ENCODE results near the gene CLCF1.

The CLCF1 gene

DNA sequence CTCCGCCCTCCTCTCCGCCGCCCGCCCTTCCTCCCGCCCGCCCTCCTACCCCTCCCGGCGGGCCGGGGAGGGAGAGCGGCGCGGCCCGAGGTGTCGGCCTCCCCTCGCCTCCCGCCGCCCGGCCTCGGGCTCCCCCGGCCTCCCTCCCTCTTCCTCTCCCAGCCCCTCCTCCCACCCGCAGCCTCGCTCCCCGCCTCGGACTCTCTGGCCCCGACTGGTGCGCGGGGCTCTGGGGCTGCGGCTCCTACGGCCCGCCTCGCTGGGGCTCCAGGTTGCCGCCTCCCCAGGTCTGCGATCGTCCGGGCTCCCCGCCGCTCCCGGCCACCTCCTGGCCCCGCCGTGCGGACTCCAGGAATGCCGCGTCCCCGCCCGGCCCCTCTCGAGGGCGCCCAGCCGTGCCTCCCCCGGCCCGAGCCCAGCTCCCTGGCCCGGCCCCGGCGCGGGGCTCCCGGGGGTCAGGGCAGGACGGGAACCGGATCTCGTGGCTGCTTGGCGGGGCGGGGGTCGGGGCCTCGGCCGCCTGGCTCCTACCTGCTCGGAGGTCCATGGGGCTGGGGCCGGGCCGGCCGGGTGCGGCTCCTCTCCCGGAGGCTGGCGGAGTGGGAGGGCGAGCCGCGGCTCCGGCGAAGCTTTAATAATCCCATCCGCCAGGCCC, at the start of gene CLCF1:
Gene CLCF1, minus strand, starts transcription at position 606 of the 655 bp plus-strand sequence. Its CDS starts 59 bp downstream, at position 547.
- no peak for DNase-seq

DNA sequence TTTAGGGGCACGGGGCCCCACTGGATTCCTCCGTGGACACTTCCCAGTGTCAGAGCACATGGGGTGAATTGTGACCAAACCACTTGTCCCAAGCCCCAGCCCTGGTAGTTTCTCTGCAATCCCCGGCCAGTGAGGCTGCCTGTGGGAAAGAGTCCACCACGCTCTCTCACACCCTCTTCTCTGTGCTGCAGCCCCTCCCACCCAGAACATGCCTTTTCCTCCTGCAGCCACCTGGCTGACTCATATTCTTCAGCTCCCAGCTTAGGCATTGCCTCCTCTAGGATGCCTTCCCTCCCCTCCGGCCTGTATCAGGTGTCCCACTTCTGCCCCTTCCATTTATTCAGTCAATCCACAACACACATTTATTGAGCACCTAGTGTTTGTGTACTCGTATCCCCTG, 49.5 kb upstream of the CLCF1 start:
- no peak for DNase-seq

DNA sequence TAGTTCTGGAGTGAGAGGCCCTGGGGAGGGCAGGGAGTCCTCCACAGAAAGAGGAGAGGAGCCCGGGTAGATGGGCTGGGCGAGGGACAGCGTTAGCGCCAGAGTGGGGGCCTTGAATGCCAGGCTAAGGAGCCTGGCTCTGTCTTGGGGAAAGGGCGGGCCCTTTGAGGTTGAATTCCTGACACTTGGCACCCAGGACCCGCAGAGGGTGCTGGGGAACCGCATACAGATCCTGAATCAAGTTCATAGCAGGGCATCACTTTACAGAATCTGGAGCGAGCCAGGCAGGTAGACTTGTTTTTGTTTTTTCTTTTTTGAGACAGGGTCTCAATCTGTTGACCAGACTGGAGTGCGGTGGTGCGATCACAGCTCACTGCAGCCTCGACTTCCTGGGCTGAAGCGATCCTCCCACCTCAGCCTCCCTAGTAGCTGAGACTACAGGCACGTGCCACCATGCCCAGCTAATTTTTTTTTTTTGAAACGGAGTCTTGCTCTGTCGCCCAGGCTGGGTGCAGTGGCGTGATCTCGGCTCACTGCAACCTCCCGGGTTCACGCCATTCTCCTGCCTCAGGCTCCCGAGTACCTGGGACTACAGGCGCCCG, 48.1 kb upstream of the CLCF1 start:
- no peak for DNase-seq

DNA sequence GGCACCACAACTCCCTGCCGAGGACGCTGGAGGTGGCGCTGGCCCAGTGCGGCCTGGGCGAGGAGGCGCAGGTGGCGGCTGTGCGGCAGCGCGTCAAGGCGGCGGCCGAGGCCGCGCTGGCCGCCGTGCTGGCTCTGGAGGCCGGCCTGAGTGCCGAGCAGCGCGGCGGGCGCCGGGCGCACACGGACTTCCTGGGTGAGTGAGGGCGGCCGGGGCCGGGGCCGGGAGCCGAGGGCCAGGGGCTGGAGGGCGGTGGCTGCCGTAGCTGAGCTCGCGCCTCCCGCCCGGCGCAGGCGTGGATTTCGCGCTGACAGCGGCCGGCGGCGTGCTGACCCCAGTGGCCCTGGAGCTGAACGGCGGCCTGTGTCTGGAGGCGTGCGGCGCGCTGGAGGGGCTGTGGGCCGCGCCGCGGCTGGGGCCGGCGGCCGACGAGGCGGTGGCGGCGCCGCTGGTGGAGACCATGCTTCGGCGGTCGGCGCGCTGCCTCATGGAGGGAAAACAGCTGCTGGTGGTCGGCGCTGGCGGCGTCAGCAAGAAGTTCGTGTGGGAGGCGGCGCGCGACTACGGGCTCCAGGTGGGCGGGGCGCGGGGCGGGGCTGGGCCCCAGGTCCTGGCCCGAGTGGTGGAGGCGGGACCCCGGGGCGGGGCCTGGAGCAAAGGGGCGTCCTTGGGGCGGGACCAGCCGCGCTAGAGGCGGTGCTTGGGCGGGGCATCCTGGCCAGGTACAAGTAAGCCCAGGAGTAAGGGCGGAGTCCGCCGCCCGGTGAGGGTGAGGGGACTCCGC, 47.4 kb upstream of the CLCF1 start:
- DNase-seq, result peak; percentile 98

DNA sequence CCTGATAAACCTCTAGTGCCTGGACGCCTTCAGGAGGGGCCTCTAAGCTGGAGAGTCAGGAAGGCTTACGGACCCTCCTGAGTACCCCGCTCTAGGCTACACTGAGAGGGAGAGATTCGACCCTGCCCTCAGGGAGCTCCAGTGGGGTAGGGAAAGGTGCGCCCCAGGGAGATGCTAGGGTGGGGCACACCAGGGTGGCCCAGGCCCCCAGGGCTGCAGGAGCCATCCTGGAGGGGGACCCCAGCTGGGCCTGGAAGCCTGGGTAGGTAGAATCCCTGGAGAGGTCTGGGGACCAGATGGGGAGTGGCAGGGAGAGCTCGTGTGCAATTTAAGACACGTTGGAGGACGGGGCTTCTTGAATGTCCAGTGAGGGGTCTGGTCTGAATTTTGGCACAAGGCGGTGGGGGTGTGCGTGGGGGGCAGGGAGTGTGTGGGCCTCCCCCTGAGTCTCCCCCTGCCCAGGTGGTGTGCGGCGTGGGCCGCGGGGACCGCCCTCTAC, 46.8 kb upstream of the CLCF1 start:
- DNase-seq, result no peak

DNA sequence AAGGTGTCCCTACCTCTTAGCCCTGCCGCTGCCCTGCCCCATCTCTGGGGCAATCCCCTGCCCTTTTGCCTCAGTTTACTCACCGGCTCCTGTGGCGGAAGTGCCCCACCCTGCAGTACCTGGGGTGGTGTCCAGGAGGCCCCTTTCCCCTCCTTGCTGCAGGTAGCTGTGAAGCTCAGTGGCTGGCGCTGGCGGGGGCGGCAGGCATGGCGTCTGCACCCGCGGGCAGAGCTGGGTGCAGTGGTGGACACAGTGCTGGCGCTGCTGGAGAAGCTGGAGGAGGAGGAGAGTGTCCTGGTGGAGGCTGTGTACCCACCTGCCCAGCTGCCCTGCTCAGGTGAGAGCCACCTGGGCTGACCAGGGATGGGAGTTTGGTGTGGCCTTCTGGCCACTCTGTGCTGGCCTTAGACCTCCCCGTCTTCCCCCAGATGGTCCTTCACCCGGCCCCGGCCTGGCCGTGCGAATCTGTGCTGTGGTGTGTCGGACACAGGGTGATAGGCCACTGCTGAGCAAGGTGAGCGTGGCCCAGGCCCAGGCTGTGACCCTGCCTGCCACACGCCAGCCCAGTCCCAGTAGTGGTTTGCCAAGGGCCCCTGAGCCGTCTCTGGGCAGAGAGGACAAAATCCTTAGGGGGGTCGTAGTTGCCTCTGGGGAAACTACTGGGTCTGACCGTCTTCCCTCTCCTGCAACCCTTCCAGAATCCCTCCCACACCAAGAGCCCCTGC, 46.1 kb upstream of the CLCF1 start:
- no peak for DNase-seq

DNA sequence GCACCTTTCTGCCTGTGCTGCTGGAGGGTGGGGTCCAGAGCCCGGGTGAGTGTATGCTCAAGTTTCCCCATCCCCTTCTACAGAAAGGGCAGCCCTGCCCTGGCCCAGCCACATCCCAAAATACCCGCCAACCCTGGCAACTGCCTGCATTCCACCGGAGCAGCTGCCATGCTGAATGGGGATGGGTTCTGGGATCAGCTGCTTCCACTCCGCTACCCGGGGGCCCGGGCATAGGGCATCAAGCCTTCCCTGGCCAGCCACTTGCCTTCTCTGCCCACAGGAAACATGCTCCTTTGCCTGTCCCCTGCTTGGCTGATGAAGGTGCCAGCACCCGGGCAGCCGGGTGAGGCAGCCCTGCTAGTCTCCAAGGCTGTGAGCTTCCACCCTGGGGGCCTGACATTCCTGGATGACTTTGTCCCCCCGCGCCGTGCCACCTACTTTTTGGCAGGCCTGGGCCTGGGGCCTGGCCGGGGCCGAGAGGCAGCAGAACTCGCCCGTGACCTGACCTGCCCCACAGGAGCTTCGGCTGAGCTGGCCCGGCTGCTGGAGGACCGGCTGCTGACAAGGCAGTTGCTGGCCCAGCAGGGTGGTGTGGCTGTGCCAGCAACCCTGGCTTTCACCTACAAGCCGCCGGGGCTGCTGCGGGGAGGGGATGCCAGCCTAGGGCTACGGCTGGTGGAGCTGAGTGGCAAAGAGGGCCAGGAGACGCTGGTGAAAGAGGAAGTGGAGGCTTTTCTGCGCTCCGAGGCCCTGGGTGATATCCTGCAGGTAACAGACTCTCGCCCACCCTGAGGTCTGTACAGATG, 45.3 kb upstream of the CLCF1 start:
- no peak for DNase-seq

DNA sequence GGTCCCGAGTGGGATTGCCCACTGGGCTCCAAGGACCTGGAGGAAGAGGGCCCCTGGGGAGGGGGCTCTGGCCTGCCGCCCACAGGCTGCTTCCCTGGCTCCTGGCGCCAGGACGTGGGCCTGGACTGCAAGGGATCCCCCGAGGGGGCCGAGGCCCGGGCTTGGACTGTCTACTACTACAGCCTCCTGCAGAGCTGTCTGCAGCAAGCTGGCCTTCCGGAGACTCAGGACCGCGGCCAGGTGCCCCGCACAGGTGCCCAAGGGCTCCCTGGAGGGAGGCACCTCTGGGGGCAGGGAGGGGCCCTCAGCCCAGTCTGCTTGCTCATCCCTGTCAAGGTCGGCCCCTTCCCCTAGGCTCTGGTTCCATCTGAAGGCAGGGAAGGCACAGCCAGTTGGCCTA, 44.0 kb upstream of the CLCF1 start:
- DNase-seq, result no peak

DNA sequence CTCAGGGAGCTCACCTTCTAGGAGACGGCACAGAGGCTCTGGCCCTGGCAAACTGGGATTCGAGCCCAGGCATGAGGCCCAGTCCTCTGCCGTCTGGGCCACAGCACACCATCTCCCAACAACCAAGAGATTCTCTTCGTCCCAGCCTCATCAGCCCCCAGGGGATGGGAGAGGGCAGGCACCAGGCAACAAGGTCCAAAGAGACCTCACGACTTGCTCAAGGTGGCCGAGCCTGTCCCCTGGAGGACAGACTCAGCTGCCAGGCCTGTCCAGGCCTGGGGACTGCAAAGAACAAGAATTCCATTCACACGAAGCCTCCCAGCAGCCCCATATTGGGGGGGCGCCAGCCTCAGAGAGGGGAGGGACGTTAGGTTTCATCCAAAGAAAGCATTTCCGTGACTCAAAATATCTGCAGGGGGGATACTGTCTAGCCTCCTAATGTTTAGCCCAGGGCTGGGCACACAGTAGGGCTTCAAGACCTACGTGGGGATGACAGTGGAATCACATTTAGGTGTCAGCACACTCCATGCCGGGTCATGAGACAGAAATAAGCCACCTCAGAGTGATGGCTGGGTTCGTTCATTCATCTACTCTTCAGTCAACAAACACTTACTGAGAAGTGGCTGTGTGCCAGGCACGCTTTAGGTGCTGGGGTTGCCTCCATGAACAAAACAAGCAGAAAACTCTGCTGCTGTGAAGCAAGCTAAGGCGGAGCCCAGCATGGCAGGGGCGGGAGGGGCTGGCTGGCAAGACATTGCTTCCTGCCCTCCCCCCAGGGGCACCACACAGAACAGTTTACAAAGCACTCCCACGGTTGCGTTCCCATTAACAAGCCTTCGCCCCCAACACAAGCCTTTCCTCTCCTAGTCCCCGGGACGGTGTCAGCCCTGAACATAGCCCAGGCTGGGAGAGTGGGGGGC, 43.3 kb upstream of the CLCF1 start:
- DNase-seq, result peak; percentile 63

DNA sequence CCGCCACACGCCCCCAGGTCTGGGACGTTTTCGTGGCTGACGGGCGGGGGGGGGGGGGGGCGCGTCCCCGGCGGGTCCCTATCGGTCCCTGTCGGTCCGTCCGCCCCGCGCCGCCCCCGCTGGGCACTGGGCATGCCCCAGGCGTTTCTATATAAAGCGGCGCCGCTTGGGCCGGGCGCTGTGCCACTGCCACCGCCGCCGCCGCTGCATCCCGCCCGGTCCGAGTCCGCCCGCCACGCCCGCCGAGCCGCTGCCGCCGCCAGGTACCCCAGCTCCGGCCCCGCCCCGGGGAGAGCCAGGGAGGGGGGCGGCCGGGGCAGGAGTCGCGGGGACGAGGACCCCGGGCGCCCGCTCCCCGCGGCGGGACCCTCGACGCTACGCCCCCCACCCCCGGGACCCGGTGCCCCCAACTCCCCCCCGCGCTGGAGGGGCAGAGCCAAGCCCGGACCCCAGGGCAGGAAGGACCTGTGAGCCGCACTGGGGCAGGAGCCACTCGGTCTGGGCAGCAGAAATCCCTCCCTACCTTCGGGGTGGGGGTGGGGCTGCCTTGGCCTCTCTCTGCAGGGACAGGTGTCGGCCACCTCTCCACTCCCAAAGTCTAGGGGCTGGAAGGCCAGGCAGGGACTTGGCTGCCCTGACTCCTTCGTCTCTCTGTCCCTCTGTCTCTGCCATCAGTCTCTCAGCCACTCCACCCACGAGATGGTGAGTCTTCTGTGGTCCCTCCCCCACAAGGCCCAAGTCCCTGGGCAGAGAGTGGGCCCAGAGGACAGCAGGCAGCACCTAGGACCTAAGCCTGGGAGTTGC, 42.3 kb upstream of the CLCF1 start, which contains the start of gene CARNS1:
Gene CARNS1, plus strand, starts transcription at position 178 of the 804 bp plus-strand sequence. Its CDS starts 522 bp downstream, at position 700.
- no peak for DNase-seq

DNA sequence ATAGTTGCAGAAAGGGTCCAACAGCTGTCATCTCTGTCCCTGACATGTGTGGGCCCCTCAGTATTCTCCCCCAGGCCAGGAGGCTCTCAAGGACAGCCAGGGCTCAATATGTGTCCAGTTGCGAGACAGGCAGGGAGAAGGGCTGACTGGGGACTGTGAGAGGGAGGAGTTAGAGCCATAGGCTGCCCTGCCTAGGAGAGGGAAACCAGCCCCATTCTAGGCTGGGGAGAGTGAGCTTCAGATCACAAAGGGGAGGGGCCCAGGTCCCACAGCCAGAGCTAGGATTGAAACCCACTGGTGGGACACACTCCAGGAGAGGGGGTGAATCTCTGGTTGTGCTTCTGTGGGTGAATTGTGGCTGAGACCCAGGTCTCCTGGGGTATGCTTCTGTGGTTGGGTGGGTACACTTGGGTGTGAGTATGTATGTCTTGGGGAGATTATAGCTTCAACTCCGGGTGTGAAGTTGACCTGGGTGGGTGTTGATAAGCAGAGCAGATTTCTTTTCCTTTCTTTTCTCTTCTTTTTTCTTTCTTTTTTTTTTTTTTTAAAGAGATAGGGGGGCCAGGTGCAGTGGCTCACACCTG, 40.0 kb upstream of the CLCF1 start:
- DNase-seq, result no peak

DNA sequence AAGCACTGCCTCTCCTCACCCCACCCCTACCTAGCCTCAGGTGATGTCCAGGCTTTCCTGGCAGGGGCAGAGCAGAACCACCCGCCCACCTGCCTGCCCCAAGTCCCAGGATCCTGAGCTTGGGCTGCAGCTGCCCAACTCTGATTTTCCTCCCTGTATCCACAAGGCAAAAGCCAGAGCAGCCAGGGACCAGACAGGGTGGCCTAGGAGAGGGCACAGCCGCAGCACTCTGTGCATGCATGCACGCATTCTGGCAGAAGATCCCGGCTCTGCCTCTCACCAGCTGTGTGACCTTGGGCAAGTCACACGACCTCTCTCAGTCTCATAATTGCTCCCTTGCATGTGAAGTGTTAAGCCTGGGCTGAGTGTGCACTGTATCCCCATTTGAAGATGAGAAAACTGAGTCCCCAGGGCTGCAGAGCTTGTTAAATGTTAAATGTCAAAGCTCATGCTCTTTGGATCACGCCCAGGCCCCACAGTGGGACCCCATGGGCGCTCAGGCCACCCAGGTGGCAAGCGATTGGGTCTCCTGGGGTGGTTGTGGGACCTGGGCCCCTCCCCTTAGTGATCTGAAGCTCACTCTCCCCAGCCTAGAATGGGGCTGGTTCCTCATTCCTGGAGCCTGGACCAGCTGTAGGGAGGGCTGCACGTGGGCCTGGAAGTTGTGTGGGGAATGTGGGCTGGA, 39.2 kb upstream of the CLCF1 start:
- no peak for DNase-seq

DNA sequence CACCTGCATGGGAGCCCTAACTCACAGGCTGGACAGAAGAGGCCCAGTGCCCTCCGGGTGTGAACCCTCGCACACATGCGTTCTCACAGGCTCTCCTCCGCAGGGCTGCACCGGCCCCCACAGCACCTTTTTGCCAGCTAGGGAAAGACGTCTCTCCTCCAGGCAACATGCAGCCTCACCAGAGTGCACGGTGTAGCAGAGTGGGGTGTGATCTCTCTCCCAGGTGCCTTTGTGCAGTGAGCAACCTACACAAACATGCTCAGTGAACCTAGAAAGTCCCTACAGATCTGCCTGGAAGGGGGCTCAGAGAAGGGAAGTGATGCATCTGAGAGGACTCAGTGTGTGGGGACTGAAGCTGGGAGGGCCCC, 38.4 kb upstream of the CLCF1 start:
- no peak for DNase-seq

DNA sequence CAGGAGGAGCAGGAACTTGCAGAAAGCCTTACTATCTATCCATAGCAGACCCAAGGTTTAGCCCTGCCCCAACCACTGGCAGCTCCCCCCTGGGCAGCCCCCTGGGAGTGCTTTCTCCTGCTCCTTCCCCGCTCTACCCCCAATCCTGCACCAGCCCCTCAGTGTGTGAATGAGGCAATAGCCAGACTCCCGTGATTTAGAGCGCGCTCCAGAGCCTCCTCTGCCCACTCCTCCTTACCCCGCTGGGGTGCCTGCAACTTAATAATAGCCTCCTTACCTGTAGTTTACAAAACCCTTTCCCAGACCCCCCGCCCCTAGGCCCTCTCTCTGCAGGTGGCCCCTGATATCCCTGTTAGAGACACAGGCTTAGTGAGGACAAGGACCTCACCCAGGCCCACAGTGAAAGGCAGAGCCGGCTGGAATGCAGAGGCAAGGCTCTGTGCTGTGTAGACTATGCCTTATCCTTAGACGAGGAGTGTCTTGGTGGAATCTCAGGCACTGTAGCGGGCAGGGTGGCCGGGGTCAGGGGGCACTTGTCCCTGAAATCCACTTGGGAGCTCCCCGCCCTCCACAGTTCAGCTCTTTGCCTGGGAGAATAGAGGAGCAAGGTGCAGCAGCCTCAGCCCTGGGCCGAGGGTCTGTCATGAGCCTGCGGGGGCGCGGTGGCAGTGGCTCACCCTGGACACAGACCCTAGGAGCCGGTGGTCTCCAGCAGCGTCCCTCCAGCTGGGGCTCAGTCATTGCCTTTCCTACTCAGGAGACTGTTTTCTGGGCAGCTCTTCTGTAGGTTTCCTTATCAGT, 37.8 kb upstream of the CLCF1 start:
- DNase-seq, result no peak

DNA sequence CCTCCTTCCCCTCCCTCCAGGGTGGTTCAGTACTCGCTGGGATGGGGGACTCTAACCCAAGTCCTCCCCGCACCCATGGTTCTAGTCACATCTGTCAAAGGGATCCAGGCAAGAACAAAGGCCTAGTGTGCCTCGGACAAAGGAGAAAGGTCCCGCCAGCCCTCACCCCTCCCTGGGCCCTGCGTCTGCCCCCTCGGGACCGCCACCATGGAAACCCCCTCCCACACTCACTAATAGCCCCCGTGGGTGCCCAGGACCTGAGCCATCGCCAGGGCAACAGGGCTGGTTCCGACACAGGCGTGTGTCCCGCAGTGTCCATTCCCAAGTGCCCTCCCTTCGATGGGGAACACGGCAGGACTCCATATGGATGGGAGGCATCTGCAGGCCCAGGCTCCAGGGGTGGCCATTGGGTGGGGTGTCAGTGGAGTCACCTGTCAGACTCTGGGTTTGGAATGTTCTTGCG, 37.0 kb upstream of the CLCF1 start:
- no peak for DNase-seq

DNA sequence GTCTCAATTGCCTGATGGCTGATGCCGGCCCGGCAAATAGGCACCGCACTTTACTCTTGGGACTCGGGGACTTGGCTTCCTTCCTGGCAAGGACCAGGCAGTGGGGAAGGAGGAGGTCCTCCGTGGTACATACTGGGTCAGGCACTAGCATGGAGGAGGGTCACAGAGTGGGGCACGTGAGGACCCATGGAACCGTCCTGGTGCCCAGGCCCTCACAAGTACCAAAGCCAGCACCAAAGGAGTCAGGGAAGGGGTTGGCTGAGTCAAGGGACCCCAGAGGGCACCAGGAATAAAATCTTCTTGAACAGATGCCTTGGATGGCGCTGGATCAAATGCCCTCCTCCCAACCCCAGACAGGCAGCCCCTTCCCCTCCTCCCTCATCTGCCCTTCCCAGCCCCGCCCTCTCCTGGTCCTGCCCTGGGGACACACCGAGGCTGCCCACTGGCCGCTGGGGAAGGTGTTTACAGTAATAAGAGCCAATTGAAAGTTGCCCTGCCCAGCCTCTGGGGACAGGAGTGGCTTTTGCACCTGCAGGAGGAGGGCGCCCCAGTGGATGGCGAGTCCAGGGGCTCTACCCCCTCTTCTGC, 36.5 kb upstream of the CLCF1 start:
- no peak for DNase-seq

DNA sequence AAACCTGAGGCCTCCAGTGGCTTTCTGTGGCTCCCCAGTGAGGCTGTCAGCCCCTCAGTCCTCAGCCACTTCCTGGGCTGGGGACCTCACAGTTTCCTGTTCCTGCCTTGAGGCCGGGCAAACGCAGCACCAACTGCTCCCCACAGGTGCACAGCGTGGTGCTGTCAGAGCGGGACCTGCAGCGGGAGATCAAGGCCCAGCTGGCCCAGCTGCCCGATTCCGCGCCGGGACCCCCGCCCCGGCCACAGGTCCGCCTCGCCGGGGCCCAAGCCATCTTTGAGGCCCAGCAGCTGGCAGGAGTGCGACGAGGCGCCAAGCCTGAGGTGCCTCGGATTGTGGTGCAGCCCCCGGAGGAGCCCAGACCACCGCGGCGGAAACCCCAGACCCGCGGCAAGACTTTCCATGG, 35.9 kb upstream of the CLCF1 start:
- no peak for DNase-seq
